ENCODE measurements around the gene NUDC.

GRCh38 chr1:26984291-26984690 lies 62.7 kb downstream of the NUDC start:
- no peak for TF ChIP-seq MAX (IDR thresholded peaks at IDR 0.05; ENCODE audit: low read depth)
- no peak for TF ChIP-seq CTCF (IDR thresholded peaks at IDR 0.05)
- no peak for TF ChIP-seq SMC3 (IDR thresholded peaks at IDR 0.05; ENCODE audit: low read depth, low read length)
- no peak for TF ChIP-seq POLR2AphosphoS5 (IDR thresholded peaks at IDR 0.05; ENCODE audit: low read depth, low read length)
- no peak for TF ChIP-seq NFIC (IDR thresholded peaks at IDR 0.05; ENCODE audit: borderline replicate concordance)
- TF ChIP-seq EP300 (IDR thresholded peaks at IDR 0.05; ENCODE audit: borderline replicate concordance in 1 of 2, low read depth in 1 of 2, low read length in 1 of 2): no peak
- TF ChIP-seq YY1 (IDR thresholded peaks at IDR 0.05; ENCODE audit: low read depth): no peak
- TF ChIP-seq RAD21 (IDR thresholded peaks at IDR 0.05; ENCODE audit: low read length): no peak
- no peak for TF ChIP-seq MXI1 (IDR thresholded peaks at IDR 0.05; ENCODE audit: low read depth, low read length)
- no peak for TF ChIP-seq FOXJ3 (CRISPR knock-in tag; IDR thresholded peaks at IDR 0.05)
- no peak for TF ChIP-seq FOSL2 (IDR thresholded peaks at IDR 0.05; ENCODE audit: borderline replicate concordance, low read depth)
- TF ChIP-seq RCOR1 (IDR thresholded peaks at IDR 0.05; ENCODE audit: low read length): no peak
- TF ChIP-seq SIN3A (IDR thresholded peaks at IDR 0.05; ENCODE audit: borderline replicate concordance, low read depth, low read length): no peak

Measured in SK-N-SH (cell line).